Measurements from ENCODE around the gene PDE6B.

PDE6B gene

DNA sequence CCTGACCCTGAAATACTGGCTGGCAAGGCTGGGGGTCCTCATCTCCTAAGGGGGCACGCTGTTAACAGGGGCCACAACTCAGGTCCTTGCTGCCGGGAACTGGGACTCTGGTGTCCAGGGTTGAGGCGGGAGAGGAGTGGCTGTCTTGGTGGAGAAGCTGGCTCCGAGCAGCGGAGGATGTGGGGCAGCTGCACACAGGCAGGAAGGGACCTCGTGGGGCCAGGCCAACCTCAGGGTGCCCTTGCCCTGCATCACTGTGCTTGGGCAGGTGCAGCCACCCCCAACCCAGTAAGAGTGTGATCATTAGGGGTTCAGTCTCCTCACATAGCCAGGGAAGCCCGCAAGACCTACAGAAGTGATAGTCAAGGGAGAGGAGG, 12.6 kb upstream of the PDE6B start:
- TF ChIP-seq, protein P1, sequence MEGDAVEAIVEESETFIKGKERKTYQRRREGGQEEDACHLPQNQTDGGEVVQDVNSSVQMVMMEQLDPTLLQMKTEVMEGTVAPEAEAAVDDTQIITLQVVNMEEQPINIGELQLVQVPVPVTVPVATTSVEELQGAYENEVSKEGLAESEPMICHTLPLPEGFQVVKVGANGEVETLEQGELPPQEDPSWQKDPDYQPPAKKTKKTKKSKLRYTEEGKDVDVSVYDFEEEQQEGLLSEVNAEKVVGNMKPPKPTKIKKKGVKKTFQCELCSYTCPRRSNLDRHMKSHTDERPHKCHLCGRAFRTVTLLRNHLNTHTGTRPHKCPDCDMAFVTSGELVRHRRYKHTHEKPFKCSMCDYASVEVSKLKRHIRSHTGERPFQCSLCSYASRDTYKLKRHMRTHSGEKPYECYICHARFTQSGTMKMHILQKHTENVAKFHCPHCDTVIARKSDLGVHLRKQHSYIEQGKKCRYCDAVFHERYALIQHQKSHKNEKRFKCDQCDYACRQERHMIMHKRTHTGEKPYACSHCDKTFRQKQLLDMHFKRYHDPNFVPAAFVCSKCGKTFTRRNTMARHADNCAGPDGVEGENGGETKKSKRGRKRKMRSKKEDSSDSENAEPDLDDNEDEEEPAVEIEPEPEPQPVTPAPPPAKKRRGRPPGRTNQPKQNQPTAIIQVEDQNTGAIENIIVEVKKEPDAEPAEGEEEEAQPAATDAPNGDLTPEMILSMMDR (conservative IDR thresholded peaks at IDR 0.05) = no peak
- no peak for TF ChIP-seq ZFX (IDR thresholded peaks at IDR 0.05)
- no peak overlapping the region for H3K27ac ChIP-seq

DNA sequence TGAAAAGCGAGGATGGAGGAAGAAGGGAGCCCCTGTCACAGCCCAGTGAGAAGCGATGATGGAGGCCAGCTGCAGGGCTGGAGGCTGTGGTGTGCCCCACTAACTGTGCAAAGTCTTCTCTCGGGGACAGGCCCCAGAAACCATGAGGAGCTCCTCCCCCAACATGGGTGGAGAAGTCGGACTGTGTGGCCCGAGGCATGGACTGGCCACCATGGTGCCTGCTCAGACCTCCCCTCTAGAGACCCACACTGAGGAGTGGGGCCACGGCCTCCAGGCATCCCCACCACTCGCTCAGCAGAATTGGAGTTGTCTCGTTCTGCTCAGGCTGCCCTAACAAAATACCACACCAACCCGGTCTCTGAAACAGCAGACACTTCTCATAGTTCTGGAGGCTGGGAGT, 12.2 kb upstream of the PDE6B start:
- no peak overlapping the region for H3K27ac ChIP-seq
- TF ChIP-seq ZFX (IDR thresholded peaks at IDR 0.05) = no peak
- TF ChIP-seq, protein P1 (conservative IDR thresholded peaks at IDR 0.05) = no peak

DNA sequence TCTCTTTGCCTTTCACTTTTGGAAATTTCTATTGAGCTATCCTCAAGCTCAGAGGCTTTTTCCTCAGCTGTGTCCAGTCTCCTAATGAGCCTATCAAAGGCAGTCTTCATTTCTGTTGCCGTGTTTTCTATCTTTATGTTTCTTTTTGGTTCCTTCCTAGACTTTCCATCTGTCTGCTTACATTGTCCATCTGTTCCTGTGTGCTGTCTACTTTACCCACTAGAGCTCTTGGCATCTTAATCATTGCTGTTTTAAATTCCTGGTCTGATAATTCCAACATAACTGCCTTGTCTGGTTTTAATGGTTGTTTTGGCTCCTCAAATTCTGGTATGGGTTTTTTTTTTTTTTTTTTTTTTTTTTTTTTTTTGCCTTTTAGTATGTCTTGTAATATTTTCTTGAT, 9.3 kb upstream of the PDE6B start:
- TF ChIP-seq, protein P1 (conservative IDR thresholded peaks at IDR 0.05) = no peak
- no peak for TF ChIP-seq ZFX (IDR thresholded peaks at IDR 0.05)
- no peak overlapping the region for H3K27ac ChIP-seq

DNA sequence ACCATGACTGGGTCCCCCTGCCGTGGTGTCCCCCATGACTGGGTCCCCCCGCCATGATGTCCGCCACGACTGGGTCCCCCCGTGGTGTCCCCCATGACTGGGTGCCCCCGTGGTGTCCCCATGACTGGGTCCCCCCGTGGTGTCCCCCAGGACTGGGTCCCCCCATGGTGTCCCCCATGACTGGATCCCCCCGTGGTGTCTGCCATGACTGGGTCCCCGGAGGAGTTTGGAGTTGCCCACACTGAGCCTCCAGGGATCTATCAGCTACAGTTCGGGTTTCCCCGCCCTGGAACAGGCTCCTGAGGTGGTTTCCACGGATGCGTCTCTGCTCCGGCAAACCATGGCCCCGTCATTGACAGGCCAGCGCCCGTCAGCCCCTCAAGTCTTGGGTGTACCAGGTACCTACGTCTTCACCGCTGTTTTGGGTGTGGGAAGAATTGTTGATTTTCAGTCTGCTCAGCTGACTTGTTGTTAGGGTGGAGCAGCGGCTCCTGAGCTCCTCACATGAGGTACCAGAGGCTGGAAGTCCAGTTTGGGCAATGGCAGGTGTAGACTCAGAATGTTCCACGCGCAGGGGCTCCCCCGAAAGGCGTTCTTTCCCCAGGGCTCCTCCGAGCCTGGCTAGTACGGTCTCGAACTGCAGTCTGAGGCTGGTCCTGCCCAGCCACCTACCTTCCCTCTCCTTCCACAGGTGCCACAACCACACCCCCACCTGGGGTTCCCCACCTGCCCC, 8.3 kb upstream of the PDE6B start:
- H3K27ac ChIP-seq = no peak overlapping the region
- no peak for TF ChIP-seq ZFX (IDR thresholded peaks at IDR 0.05)

DNA sequence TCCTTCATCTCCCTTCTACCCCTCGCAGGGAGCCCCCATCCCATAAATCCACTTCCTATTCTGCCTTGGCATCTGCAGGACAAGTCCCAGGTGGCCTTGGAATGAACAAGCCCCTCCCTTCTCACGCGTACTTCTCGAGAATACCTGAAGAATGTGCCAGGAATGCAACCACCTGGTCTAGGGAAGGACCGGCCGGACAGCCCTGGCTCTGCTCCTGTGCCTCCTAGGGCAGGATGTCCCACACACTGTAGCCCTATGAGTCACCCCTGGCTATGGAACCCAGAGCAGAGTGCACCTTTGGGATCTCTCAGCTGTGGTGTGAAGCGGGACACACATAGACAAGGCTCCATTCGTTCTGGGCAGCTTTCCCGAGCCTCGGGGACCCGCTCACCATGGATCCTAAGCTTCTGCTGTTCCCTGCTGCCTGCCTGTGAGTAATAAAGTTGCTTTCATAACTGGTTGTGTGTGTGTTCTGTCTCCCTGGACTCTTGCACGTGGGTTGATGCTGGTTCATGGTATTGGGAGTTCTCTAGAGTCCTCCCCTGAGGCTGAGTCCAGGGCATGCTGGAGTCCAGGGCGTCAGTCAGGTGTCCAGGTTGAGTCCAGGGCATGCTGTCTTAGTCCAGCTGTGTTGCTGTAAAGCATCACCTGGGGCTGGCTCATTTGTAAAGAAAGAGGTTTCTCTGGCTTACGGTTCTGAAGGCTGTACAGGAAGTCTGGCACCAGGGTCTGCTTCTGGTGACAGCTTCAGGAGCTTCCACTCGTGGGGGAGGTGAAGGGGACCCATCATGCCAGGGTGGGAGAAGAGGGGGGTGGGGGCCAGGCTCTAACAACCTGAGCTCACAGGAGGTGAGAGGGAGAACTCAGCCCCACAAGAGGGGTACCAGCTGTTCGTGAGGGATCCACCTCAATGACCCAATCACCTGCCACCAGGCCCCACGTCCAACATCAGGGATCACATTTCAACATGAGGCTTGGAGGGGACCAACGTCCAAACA, 7.4 kb upstream of the PDE6B start:
- no peak for TF ChIP-seq ZFX (IDR thresholded peaks at IDR 0.05)
- TF ChIP-seq, protein P1 (conservative IDR thresholded peaks at IDR 0.05) = no peak

DNA sequence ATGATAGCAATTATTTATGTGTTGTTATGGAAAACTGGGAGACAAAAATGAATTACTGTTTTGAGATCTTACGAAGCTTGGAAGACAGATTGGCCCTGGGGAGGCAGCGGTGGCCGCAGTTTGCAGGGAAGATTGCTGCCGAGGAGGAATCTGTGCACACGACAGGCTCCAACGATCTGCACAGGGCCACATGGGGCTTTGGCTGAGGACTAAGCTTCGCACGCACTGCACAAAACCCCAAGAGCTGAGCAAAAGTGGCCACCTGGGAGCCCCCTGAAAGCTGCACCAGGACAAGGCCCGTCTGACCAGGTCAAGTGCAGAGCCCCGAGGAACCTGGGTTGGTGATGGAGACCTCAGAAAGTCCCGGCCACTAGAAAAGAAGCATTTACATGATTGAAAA, 5.2 kb upstream of the PDE6B start:
- no peak overlapping the region for H3K27ac ChIP-seq
- no peak for TF ChIP-seq ZFX (IDR thresholded peaks at IDR 0.05)
- TF ChIP-seq, protein P1 (conservative IDR thresholded peaks at IDR 0.05) = no peak

More for the DNA sequence above, 7.4 kb upstream of the PDE6B start:
- no peak overlapping the region for H3K27ac ChIP-seq

DNA sequence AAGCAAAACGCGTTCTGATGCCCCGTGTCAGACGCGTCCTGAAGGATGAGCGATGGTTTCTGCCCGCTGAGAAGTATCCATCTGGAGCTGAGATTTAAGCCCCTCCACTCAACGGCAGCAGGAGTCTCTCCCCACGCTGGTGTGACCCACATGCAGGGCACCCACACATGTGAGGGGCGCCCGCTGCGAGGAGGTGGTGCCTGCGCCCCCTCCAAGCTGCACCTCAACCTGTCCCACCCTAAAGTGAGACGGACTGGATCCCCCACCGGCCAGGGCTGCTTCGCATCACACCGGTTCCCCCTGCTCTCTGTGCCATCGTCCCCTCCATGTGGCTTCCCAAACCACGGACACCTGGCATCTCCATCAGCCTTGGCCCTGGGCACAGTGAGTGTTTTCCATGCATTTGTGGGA, 4.5 kb upstream of the PDE6B start:
- TF ChIP-seq, protein P1 (conservative IDR thresholded peaks at IDR 0.05) = no peak
- TF ChIP-seq ZFX (IDR thresholded peaks at IDR 0.05) = no peak
- H3K27ac ChIP-seq = no peak overlapping the region

Data from C4-2B (cell line).